ENCODE results near the gene ESRP2.
A peak's percentile ranks its signal among the peaks of the same experiment; 100 is the strongest.

ESRP2 gene

DNA sequence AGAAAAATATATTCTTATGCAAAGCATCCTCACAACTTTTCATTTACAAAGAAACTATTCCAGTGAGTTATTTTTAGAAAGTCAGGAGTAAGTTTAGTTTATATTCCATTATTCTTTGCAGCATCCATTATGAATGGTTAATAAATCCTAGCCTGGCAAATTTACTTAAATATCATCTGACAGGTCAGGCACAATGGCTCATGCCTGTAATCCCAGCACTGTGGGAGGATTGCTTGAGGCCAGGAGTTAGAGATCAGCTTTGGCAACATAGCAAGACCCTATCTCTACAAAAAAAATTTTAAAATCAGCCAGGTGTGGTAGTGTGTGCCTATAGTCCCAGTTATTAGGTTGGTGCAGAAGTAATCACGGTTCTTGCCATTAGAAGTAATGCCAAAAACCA lies 12.9 kb downstream of the ESRP2 start:
- H3K4me3 Mint-ChIP-seq = no peak overlapping the region

DNA sequence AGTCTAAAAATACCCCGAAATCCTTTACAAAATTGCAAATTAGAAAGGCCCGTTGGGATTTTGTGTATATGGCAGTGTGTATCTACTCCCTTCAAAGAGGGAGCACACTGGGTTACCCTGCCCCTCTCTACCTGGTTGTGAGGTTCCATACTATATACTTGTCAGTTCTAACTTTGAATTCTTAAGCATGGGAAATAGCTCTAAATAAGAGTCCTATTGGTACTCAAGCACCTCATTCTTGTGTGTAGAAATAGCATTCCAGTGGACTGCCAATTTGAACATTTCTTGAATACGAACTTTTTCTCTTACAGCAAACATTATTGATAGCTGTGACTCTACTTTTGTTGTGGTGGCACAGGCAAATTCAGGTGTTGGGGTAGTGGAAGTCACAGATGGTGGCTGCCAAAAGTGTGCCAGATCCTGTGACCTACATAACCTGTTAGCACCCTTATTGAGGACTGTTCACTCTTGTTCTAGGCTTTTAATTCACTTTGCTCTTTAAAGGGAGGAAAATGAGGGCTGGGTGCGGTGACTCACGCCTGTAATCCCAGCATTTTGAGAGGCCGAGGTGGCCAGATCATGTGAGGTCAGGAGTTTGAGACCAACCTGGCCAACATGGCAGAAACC lies 16.1 kb downstream of the ESRP2 start:
- H3K4me1 Mint-ChIP-seq = peaks cover 16% of the 10 kb centered on the region
- no peak for ATAC-seq
- H3K4me3 Mint-ChIP-seq = no peak overlapping the region
- peak overlapping the region; percentile 84 for H3K27ac Mint-ChIP-seq
- H3K9me3 Mint-ChIP-seq = no peaks in the 10 kb centered on the region
- H3K36me3 Mint-ChIP-seq = peaks cover 100% of the 10 kb centered on the region
- DNase-seq (ENCODE audit: low spot score in 2 of 2) = no peak

More for the DNA sequence above, 12.9 kb downstream of the ESRP2 start:
- H3K27ac Mint-ChIP-seq = no peak overlapping the region
- DNase-seq (ENCODE audit: low spot score in 2 of 2) (no peak), ATAC-seq (no peak)
- H3K36me3 Mint-ChIP-seq = peaks cover 100% of the 10 kb centered on the region
- H3K9me3 Mint-ChIP-seq = no peaks in the 10 kb centered on the region
- H3K4me1 Mint-ChIP-seq = peaks cover 28% of the 10 kb centered on the region

DNA sequence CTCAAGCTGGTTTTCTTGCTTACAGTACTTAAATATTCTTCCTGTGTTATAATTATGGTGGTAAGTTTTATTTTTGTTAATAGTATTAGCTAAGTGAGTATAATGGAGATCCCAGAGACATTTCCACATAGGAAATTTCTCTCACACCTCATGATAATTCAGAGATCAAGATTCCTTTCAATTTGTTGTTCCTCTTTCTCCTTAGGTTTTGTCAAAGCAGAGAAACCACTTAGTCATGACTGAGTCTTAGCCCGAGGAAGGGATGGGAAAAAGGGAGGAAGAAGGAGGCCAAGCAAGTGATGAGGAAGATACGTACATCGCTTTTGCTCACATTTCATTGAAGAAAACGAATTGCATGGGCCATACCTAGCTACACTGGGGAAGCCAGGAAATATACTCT lies 18.4 kb downstream of the ESRP2 start:
- no peak for ATAC-seq
- Mint-ChIP-seq H3K36me3 (peaks cover 96% of the 10 kb centered on the region), H3K9me3 (no peaks in the 10 kb centered on the region), H3K4me3 (no peak overlapping the region), H3K4me1 (peaks cover 16% of the 10 kb centered on the region), H3K27ac (peak overlapping the region; percentile 30)
- DNase-seq (ENCODE audit: low spot score in 2 of 2) = no peak

DNA sequence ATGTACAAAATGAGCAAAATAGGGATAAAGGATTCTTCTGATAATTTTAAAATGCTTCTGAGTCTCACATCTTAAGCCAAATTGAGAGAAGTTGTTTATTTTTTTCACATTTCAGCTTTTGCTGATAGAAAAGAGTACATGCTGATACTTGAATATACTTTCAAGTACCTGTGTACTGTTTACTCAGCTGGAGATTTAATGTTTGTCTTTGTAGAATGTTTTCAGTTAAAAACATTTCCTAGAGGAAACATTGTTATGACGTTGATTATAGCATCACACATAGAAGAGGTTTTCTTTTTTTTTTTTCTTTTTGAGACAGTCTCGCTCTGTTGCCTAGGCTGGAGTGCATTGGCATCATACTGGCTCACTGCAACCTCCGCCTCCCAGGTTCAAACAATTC lies 19.7 kb downstream of the ESRP2 start:
- Mint-ChIP-seq H3K36me3 (peaks cover 89% of the 10 kb centered on the region), H3K4me3 (no peak overlapping the region), H3K27ac (peak overlapping the region; percentile 16), H3K4me1 (peaks cover 23% of the 10 kb centered on the region), H3K9me3 (no peaks in the 10 kb centered on the region)
- ATAC-seq (no peak), DNase-seq (ENCODE audit: low spot score in 2 of 2) (no peak)

DNA sequence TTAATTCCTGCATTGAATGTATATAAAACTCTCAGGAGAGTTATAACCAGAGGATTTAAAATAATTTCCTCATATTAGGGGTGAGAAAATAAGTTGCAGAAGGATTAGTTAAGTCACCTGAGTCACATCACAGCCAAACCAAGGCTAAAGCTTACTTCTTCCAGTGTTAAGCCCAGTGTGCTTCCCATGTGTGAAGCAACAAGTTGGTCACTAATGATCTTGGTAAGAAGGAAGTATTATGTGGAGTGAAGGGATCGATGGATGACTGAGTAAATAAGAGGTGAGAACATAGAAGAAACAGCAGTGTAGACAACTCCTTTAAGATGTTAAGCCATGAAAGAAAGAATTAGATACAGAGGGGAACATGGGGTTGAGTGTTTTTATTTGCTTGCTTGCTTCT lies 20.6 kb downstream of the ESRP2 start:
- DNase-seq (ENCODE audit: low spot score in 2 of 2) (no peak), ATAC-seq (no peak)
- Mint-ChIP-seq H3K9me3 (no peaks in the 10 kb centered on the region), H3K27ac (peak overlapping the region; percentile 16), H3K4me1 (peaks cover 28% of the 10 kb centered on the region), H3K4me3 (no peak overlapping the region), H3K36me3 (peaks cover 87% of the 10 kb centered on the region)

DNA sequence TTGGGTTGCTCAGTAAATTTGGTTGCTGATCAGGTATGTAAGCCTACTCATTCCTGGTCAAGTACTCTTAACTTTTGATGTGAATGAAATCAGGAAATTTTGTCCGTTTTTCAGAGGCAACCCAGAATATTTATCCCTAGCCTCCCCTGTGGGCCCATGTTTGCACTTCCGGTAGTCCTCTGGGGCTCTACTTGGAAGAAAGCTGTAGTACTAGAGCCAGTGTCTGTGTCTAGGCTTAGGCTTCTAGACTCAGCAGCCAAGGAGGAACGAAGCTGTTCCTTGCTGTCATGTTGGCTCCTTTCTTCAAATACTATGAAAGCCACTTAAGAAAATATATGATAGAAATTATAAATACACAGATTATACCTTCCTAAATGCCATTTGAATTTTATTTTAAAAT lies 21.2 kb downstream of the ESRP2 start:
- peak overlapping the region; percentile 16 for H3K27ac Mint-ChIP-seq
- no peak overlapping the region for H3K4me3 Mint-ChIP-seq
- peaks cover 86% of the 10 kb centered on the region for H3K36me3 Mint-ChIP-seq
- H3K4me1 Mint-ChIP-seq = peaks cover 28% of the 10 kb centered on the region
- no peaks in the 10 kb centered on the region for H3K9me3 Mint-ChIP-seq
- ATAC-seq (no peak), DNase-seq (ENCODE audit: low spot score in 2 of 2) (no peak)

DNA sequence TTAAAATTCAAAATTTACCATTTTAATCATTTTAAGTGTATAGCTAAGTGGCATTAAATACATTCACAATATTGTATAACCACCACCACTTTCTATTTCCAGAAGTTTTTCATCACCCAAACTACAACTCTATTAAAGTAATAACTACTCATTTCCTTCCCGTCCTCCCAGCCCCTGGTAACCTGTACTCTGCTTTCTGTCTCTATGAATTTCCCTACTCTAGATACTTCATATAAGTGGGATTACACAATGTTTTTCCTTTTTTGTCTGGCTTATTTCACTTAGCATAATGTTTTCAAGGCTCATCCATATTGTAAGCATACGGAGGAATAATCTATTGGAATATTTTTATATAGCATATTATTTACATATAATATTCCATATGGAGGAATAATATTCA lies 29.7 kb downstream of the ESRP2 start:
- Mint-ChIP-seq H3K36me3 (peaks cover 80% of the 10 kb centered on the region), H3K27ac (no peak overlapping the region), H3K4me1 (peaks cover 11% of the 10 kb centered on the region)

DNA sequence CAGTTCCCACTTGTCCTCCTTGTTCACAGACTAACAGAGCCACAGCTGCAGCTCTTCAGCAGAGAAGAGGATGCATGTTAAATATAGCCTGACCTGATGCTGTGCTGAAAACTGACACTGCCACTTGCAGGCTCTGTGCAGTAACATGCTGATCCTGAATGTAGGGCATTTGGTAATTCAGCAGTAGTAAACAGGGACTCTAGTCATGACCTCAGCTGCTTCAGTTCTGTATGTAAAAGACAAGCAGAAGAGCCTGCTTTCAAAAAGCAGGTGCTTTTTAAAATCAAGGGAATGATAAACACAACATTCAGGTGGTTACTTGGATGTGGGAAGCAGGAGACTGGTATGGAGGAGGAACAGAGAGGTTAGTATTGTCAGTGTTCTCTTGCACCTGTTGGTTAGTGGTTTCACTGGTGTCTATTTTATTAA lies 33.8 kb downstream of the ESRP2 start:
- peak overlapping the region; percentile 36 for H3K27ac Mint-ChIP-seq
- H3K4me3 Mint-ChIP-seq = no peak overlapping the region
- H3K36me3 Mint-ChIP-seq = peaks cover 75% of the 10 kb centered on the region
- no peak for ATAC-seq
- H3K9me3 Mint-ChIP-seq = no peaks in the 10 kb centered on the region
- H3K4me1 Mint-ChIP-seq = peaks cover 15% of the 10 kb centered on the region
- no peak for DNase-seq (ENCODE audit: low spot score in 2 of 2)

More for the DNA sequence above, 29.7 kb downstream of the ESRP2 start:
- H3K4me3 Mint-ChIP-seq = no peak overlapping the region
- DNase-seq (ENCODE audit: low spot score in 2 of 2) (no peak), ATAC-seq (no peak)
- H3K9me3 Mint-ChIP-seq = no peaks in the 10 kb centered on the region

DNA sequence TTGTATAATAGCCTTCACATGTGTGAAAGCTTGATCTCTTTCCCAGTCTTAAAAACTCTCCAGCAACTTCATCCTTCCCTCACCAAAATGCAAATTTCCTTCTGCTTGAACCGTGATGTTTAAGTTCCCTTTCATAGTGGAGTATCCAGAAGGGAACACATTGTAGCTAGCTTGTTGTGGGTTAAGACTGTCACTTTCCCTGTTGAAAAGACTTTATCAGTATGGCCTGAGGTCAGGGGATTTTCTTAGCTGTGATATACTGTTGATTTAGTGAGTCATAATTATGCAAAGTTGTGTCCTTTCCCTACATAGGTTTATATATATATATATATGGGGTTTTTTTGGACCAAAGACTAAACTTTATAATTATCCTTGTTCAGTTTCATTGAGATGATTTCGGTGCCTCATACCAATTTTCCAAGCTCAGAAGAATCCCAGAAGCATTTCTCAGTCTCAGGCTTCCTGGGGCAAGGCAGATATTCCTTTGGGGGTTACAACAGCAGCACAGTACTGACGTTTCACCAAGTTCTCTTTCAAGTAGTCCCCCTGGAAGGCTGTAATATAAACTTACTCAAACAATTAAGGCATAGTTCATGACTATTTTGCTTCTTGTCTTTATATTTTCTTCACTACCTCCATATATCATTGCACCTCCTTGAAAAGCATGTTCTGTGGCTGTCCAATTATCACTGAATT lies 35.7 kb downstream of the ESRP2 start:
- DNase-seq (ENCODE audit: low spot score in 2 of 2) (no peak), ATAC-seq (peak; percentile 90)
- H3K27ac Mint-ChIP-seq = peak overlapping the region; percentile 18

DNA sequence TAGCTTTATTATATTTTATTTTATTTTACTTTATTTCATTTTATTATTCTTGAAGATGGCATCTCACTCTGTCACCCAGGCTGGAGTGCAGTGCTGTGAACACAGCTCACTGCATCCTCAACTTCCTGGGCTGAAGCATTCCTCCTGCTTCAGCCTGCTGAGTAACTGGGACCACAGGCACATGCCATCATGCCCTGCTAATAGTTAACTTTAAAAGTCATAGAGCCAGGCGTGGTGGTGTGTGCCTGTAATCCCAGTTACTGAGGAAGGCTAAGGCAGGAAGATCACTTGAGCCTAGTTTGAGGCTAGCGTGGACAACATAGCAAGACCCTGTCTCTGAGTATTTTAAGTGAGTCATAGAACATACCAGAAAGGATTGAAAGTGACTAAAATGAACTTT lies 38.7 kb downstream of the ESRP2 start:
- DNase-seq (ENCODE audit: low spot score in 2 of 2) (no peak), ATAC-seq (no peak)
- Mint-ChIP-seq H3K36me3 (peaks cover 85% of the 10 kb centered on the region), H3K27ac (no peak overlapping the region), H3K4me1 (peaks cover 13% of the 10 kb centered on the region), H3K9me3 (no peaks in the 10 kb centered on the region), H3K4me3 (no peak overlapping the region)

More for the DNA sequence above, 35.7 kb downstream of the ESRP2 start:
- Mint-ChIP-seq H3K4me3 (no peak overlapping the region), H3K9me3 (no peaks in the 10 kb centered on the region), H3K4me1 (peaks cover 15% of the 10 kb centered on the region), H3K36me3 (peaks cover 75% of the 10 kb centered on the region)

DNA sequence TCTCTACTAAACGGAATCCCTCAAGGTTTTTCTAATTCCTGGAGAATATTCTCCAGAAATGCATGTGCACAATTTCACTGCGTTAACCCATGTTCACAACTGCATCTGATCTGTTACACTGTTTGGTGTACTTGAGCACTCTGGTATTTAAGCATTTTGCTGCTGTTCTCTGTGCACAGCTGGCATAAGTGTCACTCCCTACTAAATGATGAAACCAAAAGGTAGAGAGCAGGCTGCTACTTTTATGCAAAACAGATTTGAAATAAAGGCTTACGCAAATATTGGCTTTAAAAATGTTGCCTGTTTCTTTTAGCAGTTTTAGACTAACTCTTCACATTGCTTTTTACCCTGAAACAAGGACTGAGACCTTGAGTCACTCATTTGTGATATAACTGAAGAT lies 41.7 kb downstream of the ESRP2 start:
- Mint-ChIP-seq H3K4me1 (peaks cover 6% of the 10 kb centered on the region), H3K4me3 (no peak overlapping the region), H3K36me3 (peaks cover 97% of the 10 kb centered on the region), H3K9me3 (no peaks in the 10 kb centered on the region), H3K27ac (peak overlapping the region; percentile 50)
- ATAC-seq (no peak), DNase-seq (ENCODE audit: low spot score in 2 of 2) (no peak)

DNA sequence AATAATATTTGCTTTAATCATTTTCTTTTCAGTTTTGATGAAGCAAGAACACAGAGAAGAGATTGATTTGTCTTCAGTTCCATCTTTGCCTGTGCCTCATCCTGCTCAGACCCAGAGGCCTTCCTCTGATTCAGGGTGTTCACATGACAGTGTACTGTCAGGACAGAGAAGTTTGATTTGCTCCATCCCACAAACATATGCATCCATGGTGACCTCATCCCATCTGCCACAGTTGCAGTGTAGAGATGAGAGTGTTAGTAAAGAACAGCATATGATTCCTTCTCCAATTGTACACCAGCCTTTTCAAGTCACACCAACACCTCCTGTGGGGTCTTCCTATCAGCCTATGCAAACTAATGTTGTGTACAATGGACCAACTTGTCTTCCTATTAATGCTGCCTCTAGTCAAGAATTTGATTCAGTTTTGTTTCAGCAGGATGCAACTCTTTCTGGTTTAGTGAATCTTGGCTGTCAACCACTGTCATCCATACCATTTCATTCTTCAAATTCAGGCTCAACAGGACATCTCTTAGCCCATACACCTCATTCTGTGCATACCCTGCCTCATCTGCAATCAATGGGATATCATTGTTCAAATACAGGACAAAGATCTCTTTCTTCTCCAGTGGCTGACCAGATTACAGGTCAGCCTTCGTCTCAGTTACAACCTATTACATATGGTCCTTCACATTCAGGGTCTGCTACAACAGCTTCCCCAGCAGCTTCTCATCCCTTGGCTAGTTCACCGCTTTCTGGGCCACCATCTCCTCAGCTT lies 45.0 kb downstream of the ESRP2 start:
- Mint-ChIP-seq H3K9me3 (no peaks in the 10 kb centered on the region), H3K27ac (no peak overlapping the region), H3K4me1 (peaks cover 6% of the 10 kb centered on the region), H3K4me3 (no peak overlapping the region), H3K36me3 (peaks cover 100% of the 10 kb centered on the region)
- ATAC-seq = no peak
- DNase-seq (ENCODE audit: low spot score in 2 of 2) = no peak

DNA sequence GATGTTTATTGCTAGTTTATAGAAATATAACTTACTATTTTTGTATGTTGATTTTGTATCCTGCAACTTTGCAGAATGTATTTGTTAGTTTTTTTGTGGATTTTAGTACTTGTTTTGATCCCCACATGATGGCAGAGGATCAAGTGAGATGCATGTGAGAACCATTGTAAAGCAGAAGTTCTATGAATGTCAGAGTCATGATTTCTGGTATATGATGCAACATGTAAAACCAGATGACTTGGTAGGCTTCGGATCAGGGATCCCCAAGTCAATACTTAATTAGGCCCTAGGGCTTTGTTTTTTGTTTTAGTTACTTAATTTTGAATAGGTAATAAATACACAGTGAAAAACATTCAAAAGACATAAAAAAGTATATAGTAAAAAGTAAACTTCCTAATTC lies 45.8 kb downstream of the ESRP2 start:
- Mint-ChIP-seq H3K4me1 (peaks cover 6% of the 10 kb centered on the region), H3K36me3 (peaks cover 100% of the 10 kb centered on the region), H3K4me3 (no peak overlapping the region), H3K9me3 (no peaks in the 10 kb centered on the region), H3K27ac (no peak overlapping the region)
- no peak for ATAC-seq
- DNase-seq (ENCODE audit: low spot score in 2 of 2) = no peak

DNA sequence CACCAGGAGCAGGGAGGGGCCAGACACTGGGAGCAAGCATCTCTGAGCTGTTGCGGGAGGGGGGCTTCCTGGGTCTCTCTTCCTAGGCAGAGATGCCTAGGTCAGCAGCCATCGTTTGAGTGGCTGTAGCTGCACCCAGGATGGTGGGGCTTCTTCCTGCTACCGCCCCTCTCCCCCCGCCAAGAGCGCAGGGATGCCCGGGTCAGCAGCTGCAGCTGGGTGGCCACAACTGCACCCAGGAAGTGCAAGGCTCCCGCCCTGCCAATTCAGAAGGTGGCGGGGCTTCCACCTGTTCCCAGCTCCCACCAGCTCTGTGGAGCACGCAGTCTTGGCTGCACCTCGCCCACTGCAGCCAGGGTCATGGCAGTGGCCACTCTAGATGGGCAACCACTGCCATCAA lies 47.8 kb downstream of the ESRP2 start:
- peaks cover 100% of the 10 kb centered on the region for H3K36me3 Mint-ChIP-seq
- H3K9me3 Mint-ChIP-seq = no peaks in the 10 kb centered on the region
- no peak for DNase-seq (ENCODE audit: low spot score in 2 of 2)
- no peak overlapping the region for H3K27ac Mint-ChIP-seq
- H3K4me3 Mint-ChIP-seq = no peak overlapping the region
- no peak for ATAC-seq
- peaks cover 12% of the 10 kb centered on the region for H3K4me1 Mint-ChIP-seq

DNA sequence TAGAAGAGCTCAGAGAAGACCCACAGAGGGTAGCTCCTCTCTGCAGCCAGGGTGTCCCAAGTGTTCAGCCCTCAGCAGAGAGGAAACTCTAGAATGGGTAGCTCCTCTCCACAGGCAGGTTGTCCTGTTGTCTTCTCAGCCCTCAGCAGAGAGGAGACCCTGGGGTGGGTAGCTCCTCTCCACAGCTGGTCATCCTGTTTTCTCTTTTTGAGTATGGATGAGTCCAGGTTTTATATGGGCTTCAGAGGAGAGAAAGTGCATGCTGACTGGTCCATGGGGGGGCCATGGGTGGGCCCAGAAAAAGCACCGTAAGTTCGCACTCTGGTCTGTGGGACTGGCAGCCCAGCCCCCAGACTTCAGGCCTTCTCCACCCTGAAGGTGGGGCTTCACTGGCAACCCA lies 48.4 kb downstream of the ESRP2 start:
- H3K4me1 Mint-ChIP-seq = peaks cover 12% of the 10 kb centered on the region
- H3K36me3 Mint-ChIP-seq = peaks cover 100% of the 10 kb centered on the region
- ATAC-seq (no peak), DNase-seq (ENCODE audit: low spot score in 2 of 2) (no peak)
- H3K4me3 Mint-ChIP-seq = no peak overlapping the region
- H3K27ac Mint-ChIP-seq = no peak overlapping the region
- no peaks in the 10 kb centered on the region for H3K9me3 Mint-ChIP-seq

DNA sequence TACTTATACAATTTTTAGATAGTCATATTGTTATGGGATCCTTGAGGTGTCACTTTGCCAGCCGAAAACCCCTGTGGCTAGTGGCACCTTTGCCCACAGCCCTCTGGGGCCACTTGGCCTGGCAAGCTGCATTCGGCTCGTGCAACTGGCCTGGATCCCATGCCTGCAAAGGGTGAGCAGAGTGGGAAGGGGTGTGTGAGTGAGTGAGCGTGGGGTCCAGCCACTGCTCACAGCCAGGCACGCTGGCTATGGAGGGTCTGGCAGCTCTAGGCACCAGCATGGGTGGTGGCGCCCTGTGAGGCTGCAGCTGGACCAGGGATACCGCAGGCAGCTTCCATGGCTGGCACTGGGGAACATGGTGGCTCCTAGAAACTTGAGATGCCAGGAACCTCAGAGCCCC lies 49.0 kb downstream of the ESRP2 start:
- peaks cover 12% of the 10 kb centered on the region for H3K4me1 Mint-ChIP-seq
- DNase-seq (ENCODE audit: low spot score in 2 of 2) = no peak
- H3K27ac Mint-ChIP-seq = peak overlapping the region; percentile 82
- H3K4me3 Mint-ChIP-seq = no peak overlapping the region
- ATAC-seq = no peak
- no peaks in the 10 kb centered on the region for H3K9me3 Mint-ChIP-seq
- peaks cover 100% of the 10 kb centered on the region for H3K36me3 Mint-ChIP-seq

All from stimulated activated effector memory CD8-positive, alpha-beta T cell treated with anti-CD3 and anti-CD28 coated beads, Interleukin-12 subunit alpha, Interleukin-12 subunit beta, amount 100 ng/mL, for 72 hours (primary cell).